Upper lobe of left lung (tissue), 6 donors: Measurements from ENCODE around the gene CHRNA3. TPM values are rescaled to one million over a fixed set of nuclear protein-coding genes. Genes with fewer than 3 reads are reported as not detected.
A peak's percentile ranks its signal among the peaks of the same experiment; 100 is the strongest.
"Not testable (repeated sequence)": the region's sequence is repeated elsewhere in the genome, so short reads cannot be mapped to it uniquely, and the experiment has no call there.

ENCODE experiments used
- ATAC-seq, 2 donors: fragments of 200-7000 bp; cut with Tn5 transposase; one replicate each; pipeline ENCODE4 v1.9.1; 2022; ENCODE audit warnings: mild to moderate bottlenecking in 2 of 2, moderate library complexity in 2 of 2; ENCODE audit not compliant: low FRiP score in 2 of 2
- DNase-seq, 2 donors: peaks; one replicate each; pipeline ENCODE4 v3.0.0-alpha.2; 2019 to 2020
- H3K27ac ChIP-seq, 4 donors: fragments of 200-600 bp; sonication (generic); one replicate each; pipeline ENCODE4 v1.5.1; 2016 to 2019
- H3K27me3 ChIP-seq, 4 donors: fragments of 200-600 bp; sonication (generic); one replicate each; pipeline ENCODE4 v1.5.1; 2017 to 2019
- H3K36me3 ChIP-seq, 4 donors: fragments of 200-600 bp; sonication (generic); one replicate each; pipeline ENCODE4 v1.5.1; 2016 to 2019
- H3K4me1 ChIP-seq, 4 donors: fragments of 200-600 bp; sonication (generic); one replicate each; pipeline ENCODE4 v1.5.1; 2018 to 2019
- H3K4me3 ChIP-seq, 4 donors: fragments of 200-600 bp; sonication (generic); one replicate each; pipeline ENCODE4 v1.5.1; 2017 to 2019; ENCODE audit warnings: mild to moderate bottlenecking in 2 of 4, moderate library complexity in 1 of 4
- H3K9me3 ChIP-seq, 4 donors: fragments of 200-600 bp; sonication (generic); one replicate each; pipeline ENCODE4 v1.5.1; 2018 to 2019
- CTCF ChIP-seq, 6 experiments: fragments of 450-650 bp in 4 of 6; fragments of 200-600 bp in 2 of 6; sonication (generic) in 2 of 6; IDR thresholded peaks; one replicate each; pipeline ENCODE4 v1.5.1; 2016 to 2019; ENCODE audit warnings: antibody characterized with exemption in 6 of 6
- EP300 ChIP-seq, 4 donors: sonication (generic); formaldehyde crosslinking; IDR thresholded peaks; one replicate each; pipeline ENCODE4 v1.5.1; 2017; ENCODE audit warnings: antibody characterized with exemption in 4 of 4, control low read depth in 2 of 4
- POLR2A ChIP-seq, 4 donors: fragments of 450-650 bp; IDR thresholded peaks; one replicate each; pipeline ENCODE4 v1.5.1; 2016 to 2017; ENCODE audit warnings: antibody characterized with exemption in 4 of 4, mild to moderate bottlenecking in 2 of 4
- POLR2AphosphoS5 ChIP-seq, 2 donors: sonication (generic); formaldehyde crosslinking; IDR thresholded peaks; one replicate each; pipeline ENCODE4 v1.5.1; 2017; ENCODE audit warnings: antibody characterized with exemption in 2 of 2
- WGBS, 2 donors: methylation state at CpG; one replicate each; pipeline ENCODE4 v1.1.5; 2017 to 2018; 5-methylcytosine and 5-hydroxymethylcytosine counted together
- total RNA-seq, 6 donors: library from RNA; depleted of rRNA in 4 of 6; stranded (reverse); fragments of >200 nt in 4 of 6; gene quantifications; one replicate each; pipeline versions ENCODE4 v1.1.0 to v1.2.1, GENCODE V29; 2016 to 2021
- donor health status: DM: no; HTN: no; CAD: no; lungs with moderate emphysema.
- donor health status: DM: no; HTN: yes; CAD: no; lungs with severe emphysema.

The CHRNA3 gene
- total RNA-seq, 6 donors from 2014 or later, result 0.13 to 0.49 (median 0.22) TPM; not detected in 1

DNA sequence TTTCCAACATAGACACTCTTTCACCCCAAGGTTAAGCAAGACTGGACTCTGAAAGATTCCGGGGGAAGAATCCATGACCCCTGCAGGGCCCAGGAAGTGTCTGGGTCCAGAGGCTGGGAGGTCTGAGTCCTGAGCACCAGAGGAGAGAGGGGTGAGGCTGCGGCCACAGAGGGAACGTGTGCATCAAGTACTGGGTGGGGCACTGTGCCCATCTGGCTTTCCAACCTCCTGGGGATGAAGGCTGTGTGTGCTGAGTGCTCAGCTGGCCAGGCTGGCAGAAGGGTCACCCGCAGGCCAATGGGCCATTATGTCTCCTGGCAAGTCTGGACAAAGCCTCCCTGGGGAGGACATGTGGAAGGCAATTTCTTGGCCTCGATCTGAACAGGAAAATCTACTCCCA, 3.3 kb downstream of the CHRNA3 start:
- DNase-seq (peak in 1 of 2 donors; percentile 15), ATAC-seq (no peak)
- TF ChIP-seq EP300 (IDR thresholded peaks at IDR 0.05) (no peak), POLR2A (IDR thresholded peaks at IDR 0.05) (no peak), CTCF (IDR thresholded peaks at IDR 0.05) (no peak), POLR2AphosphoS5 (IDR thresholded peaks at IDR 0.05) (no peak)

DNA sequence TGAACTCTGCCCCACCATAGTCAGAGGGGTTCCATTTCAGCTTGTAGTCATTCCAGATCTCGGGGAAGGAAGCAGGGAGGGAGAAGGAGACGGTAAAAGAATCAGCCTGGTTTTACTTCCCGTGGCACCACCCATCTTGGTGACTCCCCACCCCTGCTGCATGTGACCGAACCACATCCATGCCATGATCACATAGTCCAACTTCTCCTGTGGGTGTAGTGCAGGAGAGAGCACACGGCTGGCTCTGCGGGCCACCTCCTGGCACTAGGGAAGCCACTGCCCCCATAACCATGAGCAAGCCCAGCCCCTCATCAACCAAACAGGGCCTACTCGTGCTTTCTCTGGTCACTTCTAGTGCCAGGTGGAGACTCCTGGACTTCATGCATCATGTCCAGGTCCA, 3.7 kb downstream of the CHRNA3 start:
- DNase-seq (peak in 1 of 2 donors; percentile 21), ATAC-seq (peak in 1 of 2 donors; percentile 24)
- H3K9me3 ChIP-seq, result no peaks in the 10 kb centered on the region
- TF ChIP-seq POLR2AphosphoS5 (IDR thresholded peaks at IDR 0.05) (no peak), EP300 (IDR thresholded peaks at IDR 0.05) (no peak), CTCF (IDR thresholded peaks at IDR 0.05) (no peak), POLR2A (IDR thresholded peaks at IDR 0.05) (no peak)
- WGBS, 2 donors, result 60 to 62% methylated on average over 6 to 7 of the region's 7 CpGs
- no peak overlapping the region for H3K4me3 ChIP-seq
- no peaks in the 10 kb centered on the region for H3K36me3 ChIP-seq
- peaks cover 14 to 16% (median 14%) of the 10 kb centered on the region in 4 donors for H3K4me1 ChIP-seq
- H3K27ac ChIP-seq, result no peak overlapping the region
- peaks cover 0 to 30% (median 13%) of the 10 kb centered on the region in 4 donors for H3K27me3 ChIP-seq

More for the DNA sequence above, 3.3 kb downstream of the CHRNA3 start:
- Histone ChIP-seq H3K27me3 (peaks cover 0 to 32% (median 13%) of the 10 kb centered on the region in 4 donors), H3K4me3 (no peak overlapping the region), H3K9me3 (no peaks in the 10 kb centered on the region), H3K27ac (no peak overlapping the region), H3K36me3 (no peaks in the 10 kb centered on the region), H3K4me1 (peaks cover 14 to 16% (median 14%) of the 10 kb centered on the region in 4 donors)
- 73 to 74% methylated on average over 4 to 5 of the region's 5 CpGs for WGBS, 2 donors

- peak in 1 of 2 donors; percentile 31 for ATAC-seq
- no peak overlapping the region for H3K27ac ChIP-seq
- 91 to 93% methylated on average over 2 of the region's 2 CpGs for WGBS, 2 donors
Measured at GRCh38 chr15:78616506-78616905, 4.3 kb downstream of the CHRNA3 start.

GRCh38 chr15:78615151-78615589, 5.6 kb downstream of the CHRNA3 start:
- TF ChIP-seq POLR2AphosphoS5 (IDR thresholded peaks at IDR 0.05) (no peak), CTCF (IDR thresholded peaks at IDR 0.05) (no peak), POLR2A (IDR thresholded peaks at IDR 0.05) (no peak), EP300 (IDR thresholded peaks at IDR 0.05) (no peak)
- Histone ChIP-seq H3K36me3 (no peaks in the 10 kb centered on the region), H3K4me3 (no peak overlapping the region), H3K9me3 (no peaks in the 10 kb centered on the region), H3K27me3 (peaks cover 0 to 16% (median 4%) of the 10 kb centered on the region in 4 donors), H3K4me1 (peaks cover 5% of the 10 kb centered on the region in 4 donors), H3K27ac (no peak overlapping the region)
- ATAC-seq, result no peak
- 83 to 100% methylated on average over 1 to 3 of the region's 3 CpGs for WGBS, 2 donors
- peak in 1 of 2 donors; percentile 7 for DNase-seq

More at GRCh38 chr15:78616506-78616905, 4.3 kb downstream of the CHRNA3 start:
- peak in 1 of 2 donors; percentile 8 for DNase-seq
- no peak overlapping the region for H3K4me3 ChIP-seq
- H3K4me1 ChIP-seq, result peaks cover 14 to 16% (median 14%) of the 10 kb centered on the region in 4 donors
- peaks cover 0 to 26% (median 13%) of the 10 kb centered on the region in 4 donors for H3K27me3 ChIP-seq
- no peaks in the 10 kb centered on the region for H3K9me3 ChIP-seq
- no peaks in the 10 kb centered on the region for H3K36me3 ChIP-seq
- TF ChIP-seq POLR2AphosphoS5 (IDR thresholded peaks at IDR 0.05) (no peak), EP300 (IDR thresholded peaks at IDR 0.05) (no peak), POLR2A (IDR thresholded peaks at IDR 0.05) (no peak), CTCF (IDR thresholded peaks at IDR 0.05) (no peak)

GRCh38 chr15:78614021-78614420, 6.8 kb downstream of the CHRNA3 start:
- H3K27ac ChIP-seq, result no peak overlapping the region
- no peaks in the 10 kb centered on the region for H3K36me3 ChIP-seq
- H3K27me3 ChIP-seq, result peaks cover 0 to 4% (median 0%) of the 10 kb centered on the region in 4 donors
- H3K4me3 ChIP-seq, result no peak overlapping the region
- no peaks in the 10 kb centered on the region for H3K4me1 ChIP-seq
- 44 to 64% methylated on average over 3 of the region's 3 CpGs for WGBS, 2 donors
- no peaks in the 10 kb centered on the region for H3K9me3 ChIP-seq
- ATAC-seq (no peak), DNase-seq (no peak)
- TF ChIP-seq EP300 (IDR thresholded peaks at IDR 0.05) (no peak), POLR2A (IDR thresholded peaks at IDR 0.05) (no peak), POLR2AphosphoS5 (IDR thresholded peaks at IDR 0.05) (no peak), CTCF (IDR thresholded peaks at IDR 0.05) (no peak)

DNA sequence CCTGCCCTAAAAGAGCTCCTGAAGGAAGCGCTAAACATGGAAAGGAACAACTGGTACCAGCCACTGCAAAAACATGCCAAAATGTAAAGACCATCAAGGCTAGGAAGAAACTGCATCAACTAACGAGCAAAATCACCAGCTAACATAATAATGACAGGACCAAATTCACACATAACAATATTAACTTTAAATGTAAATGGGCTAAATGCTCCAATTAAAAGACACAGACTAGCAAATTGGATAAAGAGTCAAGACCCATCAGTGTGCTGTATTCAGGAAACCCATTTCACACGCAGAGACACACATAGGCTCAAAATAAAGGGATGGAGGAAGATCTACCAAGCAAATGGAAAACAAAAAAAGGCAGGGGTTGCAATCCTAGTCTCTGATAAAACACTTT, 11.2 kb downstream of the CHRNA3 start:
- not testable (repeated sequence) for H3K4me3 ChIP-seq, ATAC-seq, H3K27me3 ChIP-seq, H3K36me3 ChIP-seq, H3K27ac ChIP-seq, DNase-seq, H3K4me1 ChIP-seq, H3K9me3 ChIP-seq
- 82 to 84% methylated on average over 3 of the region's 3 CpGs for WGBS, 2 donors
